Motor neuron (in vitro differentiated cells): ENCODE results near the gene SNRPD2. TPM values are rescaled to one million over a fixed set of nuclear protein-coding genes. Genes with fewer than 3 reads are reported as not detected.

Source experiments
- ATAC-seq, 8 experiments: fragments of 200-7000 bp; cut with Tn5 transposase; replicated peaks in 6 of 8; 2 replicates each; pipeline ENCODE4 v1.8.0; 2021; ENCODE audit warnings: mild to moderate bottlenecking in 8 of 8, moderate library complexity in 8 of 8
- H3K27ac ChIP-seq, 2 donors: fragments of 250-450 bp; sonication (Bioruptor Pico); 2 replicates each; pipeline ENCODE4 v1.9.0; 2021; ENCODE audit warnings: antibody characterized with exemption in 2 of 2, mild to moderate bottlenecking in 2 of 2, moderate library complexity in 1 of 2
- H3K4me1 ChIP-seq, 2 donors: fragments of 250-450 bp; sonication (Bioruptor Pico); replicated peaks in 1 of 2; 2 replicates each; pipeline ENCODE4 v1.6.1; 2021; ENCODE audit warnings: antibody characterized with exemption in 2 of 2, mild to moderate bottlenecking in 2 of 2, moderate library complexity in 1 of 2
- H3K4me3 ChIP-seq, 5 donors: fragments of 250-450 bp; sonication (Bioruptor Pico); 2 replicates each; pipeline ENCODE4 v1.9.0; 2021; ENCODE audit warnings: antibody characterized with exemption in 5 of 5, mild to moderate bottlenecking in 5 of 5, moderate library complexity in 4 of 5
- WGBS, 10 experiments: fragments of 450-650 bp; shearing (Covaris generic); methylation state at CpG; one replicate each; pipeline ENCODE4 v1.0.0; 2022; 5-methylcytosine and 5-hydroxymethylcytosine counted together
- in situ Hi-C, 9 experiments: fragments of 400-800 bp; cut with MboI; loops; one replicate each; pipeline ENCODE4 v1.15.0; 2021; ENCODE audit warnings: low sequenced_read_pairs in 9 of 9, low pct_unique_long_range_greater_than_20kb in 2 of 9; ENCODE audit not compliant: unreplicated experiment in 9 of 9
- total RNA-seq, 8 experiments: library from RNA; unstranded; fragments of 300-600 nt; gene quantifications; 2 replicates each; pipeline versions ENCODE4 v1.2.3 to v1.2.4, GENCODE V29; 2022

The SNRPD2 gene
- total RNA-seq, 8 experiments from 2014 or later, result 501 to 723 (median 595) TPM

DNA sequence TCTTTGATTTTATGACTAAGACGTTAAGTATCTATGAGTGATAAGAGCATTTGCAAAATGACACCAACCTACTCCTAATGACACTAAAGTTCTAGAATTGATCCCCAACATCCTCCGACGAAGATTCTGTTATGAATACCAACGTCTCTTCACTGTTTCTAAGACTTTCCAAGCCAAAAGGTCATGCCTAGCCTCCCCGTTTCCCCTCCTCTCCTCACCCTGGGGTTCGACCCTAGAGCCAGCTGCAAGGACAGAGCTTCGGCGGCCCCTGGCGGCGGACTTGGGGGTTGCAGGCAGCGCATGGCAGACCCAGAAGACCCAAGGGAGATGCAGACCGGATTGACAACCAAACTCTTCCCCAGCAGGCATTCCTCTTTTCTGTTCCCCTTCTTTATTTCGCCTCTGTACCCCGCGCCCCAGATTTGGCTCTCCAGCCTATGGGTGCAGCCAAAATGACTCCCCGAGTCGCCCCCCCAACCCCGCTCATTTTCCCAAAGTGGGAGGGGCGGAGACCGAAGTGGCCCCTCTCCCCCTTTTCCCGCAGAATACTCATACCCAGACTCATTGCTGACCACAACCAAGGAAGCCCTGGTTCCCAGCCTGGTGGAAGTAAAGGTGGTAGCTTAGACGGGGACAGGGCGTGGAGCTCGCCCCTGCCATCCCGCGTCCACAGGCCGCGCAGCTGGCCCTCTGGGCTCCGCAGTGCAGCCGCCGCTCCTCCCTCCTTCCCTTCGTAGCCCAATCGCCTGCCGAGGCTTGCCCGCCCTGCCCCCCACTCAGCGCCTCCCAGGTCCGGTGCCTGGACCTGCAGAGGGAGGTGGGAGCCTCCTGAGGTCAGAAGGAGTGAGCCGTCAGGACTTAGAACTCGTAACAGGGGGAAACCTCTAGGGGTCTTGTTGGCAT lies 48.5 kb downstream of the SNRPD2 start:
- H3K27ac ChIP-seq, result no peak overlapping the region
- peak in 7 of 8 experiments; percentile 8 to 60 (median 51) for ATAC-seq
- H3K4me1 ChIP-seq, result peaks cover 22 to 34% of the 10 kb centered on the region in 2 donors
- in situ Hi-C loops, result no loop called here
- WGBS, 10 experiments, result 0 to 22% (median 10%) methylated on average over 2 to 7 of the region's 39 CpGs; no CpG with 5 or more reads in 1 of the 10 experiments
- H3K4me3 ChIP-seq, result peak overlapping the region; percentile 21 to 41 (median 30)

DNA sequence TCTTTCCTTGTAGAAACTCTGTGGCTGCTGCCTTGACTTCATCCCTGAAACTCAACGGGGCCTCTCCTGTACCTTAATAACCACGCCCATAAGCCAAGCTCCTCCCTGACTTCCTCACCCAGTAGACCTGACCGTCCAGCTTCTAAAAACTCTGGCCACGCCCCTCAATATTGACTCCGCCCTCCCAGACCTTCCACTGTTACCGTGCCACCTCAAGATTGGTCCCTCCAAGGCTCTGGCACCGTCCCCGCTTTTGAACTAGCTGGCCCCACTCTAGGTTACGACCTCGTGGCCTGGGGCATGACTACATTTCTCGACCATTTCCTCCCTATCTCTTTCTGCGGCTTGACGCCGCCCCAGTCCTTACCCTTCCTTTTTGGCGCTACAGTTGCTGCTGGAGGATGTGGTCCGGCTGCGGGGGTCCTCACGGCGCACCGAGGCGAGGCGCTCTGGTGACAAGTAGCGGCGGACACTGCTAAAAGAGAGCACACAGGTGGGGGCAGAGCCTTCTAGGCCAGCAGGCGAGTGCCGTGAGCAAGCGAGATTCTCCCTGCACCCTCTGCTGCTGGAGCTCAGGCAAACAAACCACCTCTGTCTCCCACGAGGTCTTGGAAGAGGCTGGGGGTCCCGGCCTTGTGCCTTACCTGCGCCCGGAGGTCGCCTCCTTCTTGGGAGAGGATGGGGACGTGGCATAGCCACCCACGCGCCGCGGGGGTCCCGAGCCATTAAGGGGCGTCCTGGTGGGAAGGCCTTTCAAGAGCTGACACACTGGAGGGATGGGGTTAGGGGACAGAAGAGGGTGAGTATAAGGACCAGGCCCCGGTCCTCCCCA lies 50.3 kb downstream of the SNRPD2 start:
- in situ Hi-C loops, result no loop called here
- H3K4me1 ChIP-seq, result peaks cover 22 to 38% of the 10 kb centered on the region in 2 donors
- no peak overlapping the region for H3K27ac ChIP-seq
- ATAC-seq, result peak in 5 of 8 experiments; percentile 6 to 20 (median 13)
- 0 to 83% (median 12%) methylated on average over 1 to 26 of the region's 40 CpGs; no CpG with 5 or more reads in 1 of the 10 experiments for WGBS, 10 experiments
- peak overlapping the region in 4 of 5 donors; percentile 8 to 19 (median 14) for H3K4me3 ChIP-seq

DNA sequence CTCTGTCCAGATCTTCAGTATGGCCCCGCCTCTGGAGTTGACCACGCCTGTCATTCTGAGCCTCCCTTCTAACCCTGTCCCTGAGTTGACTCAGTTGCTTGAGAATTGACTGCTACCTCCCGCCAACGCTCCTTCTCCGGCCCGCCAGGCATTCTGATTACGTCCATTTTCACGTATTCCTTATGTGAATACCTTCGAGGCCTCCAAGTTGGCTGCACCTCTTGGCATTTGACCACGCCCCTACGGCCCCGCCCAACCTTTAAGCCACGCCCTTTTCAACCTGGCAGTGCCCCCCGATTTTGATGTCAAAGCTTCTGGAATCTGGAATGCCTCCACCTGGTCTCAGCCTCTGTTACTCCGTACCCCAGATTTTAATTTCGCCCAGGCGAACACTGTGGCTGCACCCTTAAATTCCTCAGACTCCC lies 50.9 kb downstream of the SNRPD2 start:
- peaks cover 22 to 32% of the 10 kb centered on the region in 2 donors for H3K4me1 ChIP-seq
- no peak overlapping the region for H3K27ac ChIP-seq
- WGBS, 10 experiments, result 40 to 100% (median 72%) methylated on average over 1 to 5 of the region's 17 CpGs; no CpG with 5 or more reads in 3 of the 10 experiments
- in situ Hi-C loops, result no loop called here
- no peak overlapping the region for H3K4me3 ChIP-seq
- no peak for ATAC-seq

DNA sequence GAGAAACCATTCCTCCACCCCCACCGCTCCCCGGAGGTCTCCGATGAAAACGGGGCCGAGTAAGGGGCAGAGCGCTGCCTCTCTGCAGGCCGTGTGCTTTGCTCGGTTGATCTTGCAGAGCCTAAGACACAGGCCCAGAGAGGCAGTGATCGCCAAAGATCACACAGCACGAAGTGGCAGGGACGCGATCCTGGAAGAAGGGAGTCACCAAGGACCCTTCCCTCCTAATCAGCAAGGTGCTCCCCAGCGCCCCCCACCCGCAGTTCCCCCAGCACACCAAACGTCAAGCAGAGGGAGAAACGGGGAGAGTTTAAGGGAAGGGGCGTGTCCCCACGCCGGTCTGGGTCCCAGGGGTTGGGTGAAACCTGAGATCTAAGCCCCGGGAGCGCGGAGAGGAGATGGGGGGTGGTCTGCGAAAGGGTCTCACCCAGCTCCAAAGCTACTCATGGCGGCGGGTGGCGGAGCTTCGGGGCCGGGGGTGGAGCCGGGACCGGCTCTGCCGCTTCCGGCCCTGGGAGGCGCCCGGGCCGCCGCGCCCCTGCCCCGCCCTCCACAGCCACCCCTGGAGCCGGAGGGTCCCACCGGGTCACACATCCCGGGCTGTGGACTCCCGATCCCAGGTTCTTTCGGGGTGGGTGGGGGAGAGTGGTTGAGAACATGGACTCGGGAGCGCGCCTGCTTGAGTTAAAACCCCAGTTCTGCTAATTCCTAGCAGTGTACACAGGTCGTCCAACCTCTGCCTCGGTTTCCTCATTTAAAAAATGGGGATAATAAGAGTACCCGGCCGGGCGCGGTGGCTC lies 52.6 kb downstream of the SNRPD2 start, which contains the start of gene EML2:
Gene EML2, minus strand, starts transcription at position 468 of the 800 bp plus-strand sequence. Its CDS starts 21 bp downstream, at position 447.
- peak in 3 of 8 experiments; percentile 6 to 39 (median 7) for ATAC-seq
- in situ Hi-C loops, result no loop called here
- 7 to 67% (median 20%) methylated on average over 3 to 12 of the region's 52 CpGs; no CpG with 5 or more reads in 7 of the 10 experiments for WGBS, 10 experiments
- H3K4me3 ChIP-seq, result peak within 1 kb of the TSS; percentile 3 to 35 (median 29)
- peaks cover 14 to 27% of the 10 kb centered on the region in 2 donors for H3K4me1 ChIP-seq
- peak within 1 kb of the TSS in 1 of 2 donors; percentile 17 for H3K27ac ChIP-seq

DNA sequence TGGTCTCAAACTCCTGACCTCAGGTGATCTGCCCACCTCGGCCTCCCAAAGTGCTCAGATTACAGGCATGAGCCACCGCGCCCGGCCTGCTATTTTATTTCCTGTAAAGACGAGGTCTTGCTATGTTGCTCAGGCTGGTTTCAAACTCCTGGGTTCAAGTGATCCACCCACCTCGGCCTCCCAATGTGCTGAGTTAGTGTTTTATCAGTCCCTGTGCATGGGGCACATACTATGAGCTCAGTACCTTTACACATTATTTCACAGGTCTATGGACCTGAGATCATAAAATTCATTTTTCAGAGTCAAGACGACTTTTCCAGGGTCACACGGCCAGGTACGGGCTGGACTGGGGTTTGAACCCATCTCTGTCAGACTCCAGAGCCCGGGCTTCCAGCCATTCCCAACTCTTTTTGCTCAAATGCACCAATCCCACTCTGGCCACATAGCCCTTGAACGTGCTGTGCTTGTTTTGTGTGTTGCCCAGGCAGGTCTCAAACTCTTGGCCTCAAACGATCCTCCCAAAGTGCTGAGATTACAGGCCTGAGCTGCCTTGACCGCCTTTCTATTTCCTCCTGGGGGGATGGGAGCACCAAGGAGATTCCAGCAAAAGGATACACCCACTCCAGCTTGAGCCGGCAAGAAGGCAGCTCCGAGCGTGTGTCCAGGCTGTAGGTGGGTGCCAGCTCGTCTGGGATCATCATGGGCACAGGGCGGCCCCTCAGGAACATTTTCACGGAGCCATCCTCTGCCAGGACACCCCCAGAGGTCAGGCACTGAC lies 53.7 kb downstream of the SNRPD2 start:
- ATAC-seq, result peak in 3 of 8 experiments; percentile 1 to 19 (median 5)
- in situ Hi-C loops, result no loop called here
- Histone ChIP-seq H3K4me1 (peaks cover 4 to 17% of the 10 kb centered on the region in 2 donors), H3K27ac (peak overlapping the region in 1 of 2 donors; percentile 17), H3K4me3 (peak overlapping the region in 3 of 5 donors; percentile 27 to 35 (median 29))
- WGBS, 10 experiments, result 38 to 100% (median 76%) methylated on average over 1 to 10 of the region's 19 CpGs; no CpG with 5 or more reads in 2 of the 10 experiments

Other genes starting within 250 kb of the SNRPD2 start
- 10 to 100 TPM in 1 of 8 experiments, 1 to 10 TPM in 7; 1.6 to 16.8 (median 4.0) TPM for gene FOSB, start 224.0 kb downstream of the SNRPD2 start, total RNA-seq
- gene RTN2, start 194.9 kb downstream of the SNRPD2 start, total RNA-seq, result 10 to 100 TPM in 7 of 8 experiments, 1 to 10 TPM in 1; 3.6 to 44.6 (median 25.0) TPM
- gene PPM1N, start 193.5 kb downstream of the SNRPD2 start, total RNA-seq, result 1 to 10 TPM in 5 of 8 experiments, under 1 TPM in 3; 0.64 to 4.6 (median 1.2) TPM
- gene VASP, start 184.5 kb downstream of the SNRPD2 start, total RNA-seq, result 10 to 100 TPM; 11.6 to 52.1 (median 23.7) TPM
- gene OPA3, start 107.2 kb downstream of the SNRPD2 start, total RNA-seq, result 10 to 100 TPM in 1 of 8 experiments, 1 to 10 TPM in 7; 3.0 to 10.2 (median 6.4) TPM
- gene GPR4, start 89.7 kb downstream of the SNRPD2 start, total RNA-seq, result under 1 TPM in 7 of 8 experiments, not detected in 1; 0.05 to 0.85 (median 0.35) TPM
- gene EML2, start 52.6 kb downstream of the SNRPD2 start, total RNA-seq, result 10 to 100 TPM; 11.7 to 49.2 (median 24.6) TPM
- 1 to 10 TPM in 6 of 8 experiments, under 1 TPM in 2; 0.20 to 8.7 (median 3.9) TPM for gene GIPR, start 23.7 kb downstream of the SNRPD2 start, total RNA-seq
- gene QPCTL, start 713 bp upstream of the SNRPD2 start, total RNA-seq, result 10 to 100 TPM in 1 of 8 experiments, 1 to 10 TPM in 7; 3.7 to 18.1 (median 6.4) TPM
- gene FBXO46, start 38.9 kb upstream of the SNRPD2 start, total RNA-seq, result 10 to 100 TPM in 3 of 8 experiments, 1 to 10 TPM in 5; 6.4 to 24.3 (median 8.9) TPM
- gene MEIOSIN, start 41.5 kb upstream of the SNRPD2 start, total RNA-seq, result under 1 TPM in 2 of 8 experiments, not detected in 6; 0.09 to 0.24 TPM
- gene SIX5, start 77.3 kb upstream of the SNRPD2 start, total RNA-seq, result 10 to 100 TPM in 1 of 8 experiments, 1 to 10 TPM in 7; 2.5 to 12.9 (median 5.5) TPM
- 10 to 100 TPM; 18.8 to 41.5 (median 26.9) TPM for gene DMPK, start 90.5 kb upstream of the SNRPD2 start, total RNA-seq
- gene DMWD, start 100.9 kb upstream of the SNRPD2 start, total RNA-seq, result 10 to 100 TPM; 16.5 to 50.5 (median 32.9) TPM
- gene RSPH6A, start 123.4 kb upstream of the SNRPD2 start, total RNA-seq, result under 1 TPM in 6 of 8 experiments, not detected in 2; 0.18 to 0.76 (median 0.21) TPM
- gene SYMPK, start 171.2 kb upstream of the SNRPD2 start, total RNA-seq, result 10 to 100 TPM; 22.2 to 87.8 (median 39.2) TPM
- gene FOXA3, start 172.4 kb upstream of the SNRPD2 start, total RNA-seq, result under 1 TPM in 6 of 8 experiments, not detected in 2; 0.13 to 0.84 (median 0.42) TPM
- gene IRF2BP1, start 194.2 kb upstream of the SNRPD2 start, total RNA-seq, result 10 to 100 TPM; 10.4 to 20.5 (median 18.7) TPM
- 1 to 10 TPM; 2.1 to 6.1 (median 2.6) TPM for gene MYPOP, start 210.7 kb upstream of the SNRPD2 start, total RNA-seq
- under 1 TPM in 3 of 8 experiments, not detected in 5; 0.05 to 0.85 (median 0.18) TPM for gene NANOS2, start 222.8 kb upstream of the SNRPD2 start, total RNA-seq